ENCODE data around the gene EPHB2. TPM values are rescaled to one million over a fixed set of nuclear protein-coding genes. Genes with fewer than 3 reads are reported as not detected.
"Not testable (repeated sequence)": the region's sequence is repeated elsewhere in the genome, so short reads cannot be mapped to it uniquely, and the experiment has no call there.

The EPHB2 gene
- total RNA-seq, 2 donors from 2014 or later, result not detected

DNA sequence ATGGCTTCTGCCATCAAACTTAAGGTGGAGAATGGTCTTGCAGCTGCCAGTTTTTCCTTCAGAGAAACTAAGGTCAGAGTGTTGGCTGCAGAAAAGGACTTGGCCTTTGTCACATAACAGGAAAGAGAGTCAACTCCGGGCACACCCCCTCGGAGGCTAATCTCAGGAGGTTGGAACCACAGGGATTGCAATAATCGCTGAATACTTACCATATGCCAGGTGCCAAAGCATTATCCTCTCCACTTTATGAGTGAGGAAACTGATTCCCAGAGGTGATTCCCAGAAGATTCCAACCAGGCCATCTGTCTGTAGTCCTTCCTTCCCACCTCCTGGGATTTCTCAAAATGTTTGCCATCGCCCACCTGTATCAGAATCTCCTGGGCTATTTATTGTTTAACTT lies 208.0 kb downstream of the EPHB2 start:
- no peak overlapping the region for H3K27ac Mint-ChIP-seq
- DNase-seq (ENCODE audit: low spot score in 2 of 2), result no peak
- H3K36me3 Mint-ChIP-seq, result no peaks in the 10 kb centered on the region
- no peak for ATAC-seq
- no peaks in the 10 kb centered on the region for H3K9me3 Mint-ChIP-seq

DNA sequence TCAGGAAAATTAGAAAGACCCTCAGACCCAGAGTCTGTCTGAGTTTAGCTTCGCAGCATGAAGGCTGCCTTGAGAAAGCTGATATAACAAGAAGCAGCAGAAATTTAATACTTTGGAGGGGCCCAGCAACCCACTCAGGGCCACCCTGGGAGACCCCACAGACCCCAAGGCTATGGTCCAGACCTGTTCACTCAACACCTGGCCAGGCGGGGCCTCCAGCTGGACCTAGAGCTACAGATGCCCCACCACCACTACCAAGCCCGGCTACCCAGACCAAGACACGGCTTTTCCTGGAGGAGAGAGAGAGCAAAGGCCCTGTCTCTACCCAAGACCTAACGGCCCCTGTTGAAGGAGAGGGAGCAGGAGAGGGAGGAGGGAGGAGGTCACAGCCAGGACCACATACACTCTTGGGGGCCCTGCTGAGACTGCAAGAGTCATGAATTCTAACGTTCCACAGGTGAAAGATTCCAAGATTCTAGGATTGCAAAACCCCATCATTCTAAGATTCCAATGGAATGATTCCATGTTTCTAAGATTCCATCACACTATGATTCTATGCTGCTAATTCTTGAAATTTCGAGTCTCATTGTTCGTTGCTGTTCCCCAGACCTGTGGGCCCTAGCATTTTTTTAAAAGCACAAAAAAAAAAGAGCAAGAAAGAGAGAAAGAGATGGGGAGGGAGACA lies 208.8 kb downstream of the EPHB2 start:
- Mint-ChIP-seq H3K9me3 (no peaks in the 10 kb centered on the region), H3K36me3 (no peaks in the 10 kb centered on the region), H3K27ac (no peak overlapping the region)
- DNase-seq (ENCODE audit: low spot score in 2 of 2) (no peak), ATAC-seq (no peak)

- DNase-seq (ENCODE audit: low spot score in 2 of 2), result no peak
- H3K27ac Mint-ChIP-seq, result no peak overlapping the region
- no peaks in the 10 kb centered on the region for H3K9me3 Mint-ChIP-seq
- no peak for ATAC-seq
- H3K36me3 Mint-ChIP-seq, result no peaks in the 10 kb centered on the region
These were observed 209.5 kb downstream of the EPHB2 start for GRCh38 chr1:22920026-22920733.

- DNase-seq (ENCODE audit: low spot score in 2 of 2) (no peak), ATAC-seq (no peak)
- Mint-ChIP-seq H3K9me3 (no peaks in the 10 kb centered on the region), H3K36me3 (no peaks in the 10 kb centered on the region), H3K27ac (no peak overlapping the region)
These were observed 210.3 kb downstream of the EPHB2 start for GRCh38 chr1:22920734-22921451.

DNA sequence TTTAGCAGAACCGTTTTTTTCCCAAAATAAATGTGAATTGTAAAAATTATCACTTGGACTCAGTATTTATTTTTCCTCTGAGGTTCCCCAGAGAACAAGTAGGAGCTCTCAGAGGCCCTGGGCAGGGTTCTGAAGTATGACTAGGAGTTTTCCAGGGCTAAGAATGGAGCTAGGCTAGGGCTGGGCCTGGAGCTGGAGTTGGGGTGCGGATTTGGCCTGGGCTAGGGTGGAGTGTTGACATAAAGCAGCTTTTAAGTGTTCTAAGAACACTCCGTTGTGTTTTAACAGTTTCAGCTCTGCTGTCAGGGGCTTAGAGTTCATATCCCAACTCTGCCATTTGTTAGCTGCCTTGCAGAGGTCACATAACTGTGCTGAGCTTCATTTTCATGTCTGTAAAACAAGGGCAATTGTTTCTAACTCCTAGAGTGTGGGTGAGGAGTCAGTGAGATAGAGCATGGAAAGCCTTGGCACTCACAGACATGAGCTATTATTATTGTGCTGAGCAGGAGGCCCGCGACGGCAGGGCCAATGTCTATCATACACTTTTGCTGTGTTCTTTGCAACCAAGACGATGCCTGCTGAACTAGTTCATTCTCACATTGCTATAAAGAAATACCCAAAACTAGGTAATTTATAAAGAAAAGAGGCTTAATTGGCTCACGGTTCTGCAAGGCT lies 210.9 kb downstream of the EPHB2 start:
- ATAC-seq (no peak), DNase-seq (ENCODE audit: low spot score in 2 of 2) (no peak)
- Mint-ChIP-seq H3K36me3 (no peaks in the 10 kb centered on the region), H3K9me3 (no peaks in the 10 kb centered on the region), H3K27ac (no peak overlapping the region)

DNA sequence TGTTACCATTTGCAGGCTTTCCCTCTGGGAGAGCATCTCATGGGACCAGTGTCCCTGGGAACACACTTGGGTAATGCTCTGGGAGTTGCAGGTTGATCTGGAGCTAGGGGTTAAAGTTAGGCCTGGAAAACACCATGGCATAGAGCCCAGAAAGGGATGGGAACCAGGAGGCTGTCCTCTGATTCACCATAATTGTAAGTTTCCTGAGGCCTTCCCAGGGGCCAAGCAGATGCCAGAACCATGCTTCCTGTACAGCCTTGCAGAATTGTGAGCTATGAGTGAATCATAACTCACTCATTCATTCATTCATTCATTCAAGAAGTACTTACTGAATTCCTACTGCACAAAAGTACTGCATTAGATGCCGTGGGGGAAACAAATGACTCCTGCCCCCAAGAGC lies 212.0 kb downstream of the EPHB2 start:
- Mint-ChIP-seq H3K36me3 (no peaks in the 10 kb centered on the region), H3K9me3 (no peaks in the 10 kb centered on the region), H3K27ac (no peak overlapping the region)
- DNase-seq (ENCODE audit: low spot score in 2 of 2) (no peak), ATAC-seq (no peak)

GRCh38 chr1:22925111-22925510 lies 214.5 kb downstream of the EPHB2 start:
- ATAC-seq, result no peak
- no peaks in the 10 kb centered on the region for H3K36me3 Mint-ChIP-seq
- H3K9me3 Mint-ChIP-seq, result no peaks in the 10 kb centered on the region
- DNase-seq (ENCODE audit: low spot score in 2 of 2), result no peak
- peak overlapping the region in 1 of 2 donors; percentile 5 for H3K27ac Mint-ChIP-seq

GRCh38 chr1:22930240-22930912 lies 219.7 kb downstream of the EPHB2 start:
- H3K36me3 Mint-ChIP-seq, result no peaks in the 10 kb centered on the region
- H3K27ac Mint-ChIP-seq, result no peak overlapping the region
- no peaks in the 10 kb centered on the region for H3K9me3 Mint-ChIP-seq
- DNase-seq (ENCODE audit: low spot score in 2 of 2), result peak in 1 of 2 donors; percentile 41
- ATAC-seq, result peak in 1 of 2 donors; percentile 46

DNA sequence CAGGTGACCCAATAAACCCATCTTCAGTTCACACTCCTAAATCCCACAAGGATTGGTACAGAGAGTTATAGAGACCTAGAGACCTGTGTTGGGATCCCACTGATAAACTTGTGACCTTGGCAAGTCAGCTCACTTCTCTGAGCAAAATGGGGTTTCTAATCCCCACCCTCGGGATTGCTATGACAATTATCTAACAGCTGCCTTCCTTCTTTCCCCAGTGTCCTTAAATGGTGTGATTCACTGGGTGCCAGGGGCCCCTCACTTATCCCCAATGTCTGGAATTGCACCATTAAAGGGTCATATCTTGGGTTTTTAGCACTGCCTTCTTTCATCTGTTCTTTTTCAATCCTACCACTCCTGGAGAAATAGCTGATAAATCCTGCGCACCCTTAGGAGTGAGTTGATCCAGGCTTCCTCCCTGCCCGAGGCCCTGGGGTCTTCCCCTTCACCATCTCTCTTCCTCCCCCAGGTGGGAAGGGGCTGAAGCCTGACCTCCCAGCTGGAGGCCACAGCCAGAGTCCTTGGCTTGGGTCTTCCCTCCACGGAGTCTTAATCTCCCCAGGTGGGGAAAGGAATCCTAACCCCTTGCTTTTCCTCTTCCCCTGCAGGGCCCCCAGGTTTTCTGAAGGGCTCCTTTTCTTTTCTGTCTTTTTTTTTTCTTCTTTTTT lies 222.3 kb downstream of the EPHB2 start:
- H3K27ac Mint-ChIP-seq, result no peak overlapping the region
- no peaks in the 10 kb centered on the region for H3K36me3 Mint-ChIP-seq
- DNase-seq (ENCODE audit: low spot score in 2 of 2) (no peak), ATAC-seq (no peak)
- no peaks in the 10 kb centered on the region for H3K9me3 Mint-ChIP-seq

GRCh38 chr1:22935433-22935832 lies 224.8 kb downstream of the EPHB2 start:
- Mint-ChIP-seq H3K27ac (no peak overlapping the region), H3K9me3 (peaks cover 3% of the 10 kb centered on the region in 2 donors), H3K36me3 (peaks cover 3 to 8% of the 10 kb centered on the region in 2 donors)
- ATAC-seq, result no peak
- no peak for DNase-seq (ENCODE audit: low spot score in 2 of 2)

DNA sequence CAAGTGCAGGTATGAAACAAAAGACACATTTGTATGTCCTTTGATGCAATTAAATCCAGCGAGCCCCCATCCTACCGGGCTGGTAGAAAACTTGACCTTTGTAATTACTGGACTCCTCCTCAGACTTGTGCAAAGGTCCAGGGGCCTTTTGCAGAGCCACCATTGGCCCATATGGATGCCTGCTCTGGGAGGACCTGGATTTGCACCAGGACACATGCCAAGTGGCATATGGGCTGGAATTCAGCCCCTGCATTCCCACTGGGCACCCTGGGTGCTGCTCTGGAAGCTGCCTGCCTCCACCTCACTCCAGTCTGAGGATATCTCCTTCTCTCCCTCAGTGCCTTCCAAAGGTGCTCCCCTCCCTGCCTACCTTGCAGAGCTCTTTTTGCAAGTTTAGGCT lies 226.0 kb downstream of the EPHB2 start:
- Mint-ChIP-seq H3K27ac (no peak overlapping the region), H3K36me3 (peaks cover 10 to 12% of the 10 kb centered on the region in 2 donors), H3K9me3 (peaks cover 4 to 7% of the 10 kb centered on the region in 2 donors)
- ATAC-seq (no peak), DNase-seq (ENCODE audit: low spot score in 2 of 2) (peak in 1 of 2 donors; percentile 14)

DNA sequence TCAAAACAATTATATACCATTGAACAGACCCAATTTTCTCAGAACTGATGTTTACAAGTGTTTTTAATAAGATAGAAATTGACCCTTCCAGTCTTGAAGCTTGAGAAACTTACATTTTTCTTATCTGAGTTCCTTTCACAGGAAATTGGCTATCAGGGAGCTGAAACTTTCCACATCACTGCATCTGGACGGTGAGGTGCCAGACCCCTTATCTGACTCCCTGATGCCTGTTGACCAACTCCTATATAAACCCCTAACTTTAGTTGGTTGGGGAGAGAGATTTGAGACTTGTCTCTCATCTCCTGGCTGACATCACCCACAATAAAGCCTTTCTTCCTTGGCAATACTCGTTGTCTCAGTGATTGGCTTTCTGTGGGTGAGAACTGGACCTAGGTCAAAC lies 230.6 kb downstream of the EPHB2 start:
- Mint-ChIP-seq H3K9me3 (peaks cover 4 to 7% of the 10 kb centered on the region in 2 donors), H3K36me3 (peaks cover 12 to 16% of the 10 kb centered on the region in 2 donors), H3K27ac (no peak overlapping the region)
- ATAC-seq (no peak), DNase-seq (ENCODE audit: low spot score in 2 of 2) (no peak)

DNA sequence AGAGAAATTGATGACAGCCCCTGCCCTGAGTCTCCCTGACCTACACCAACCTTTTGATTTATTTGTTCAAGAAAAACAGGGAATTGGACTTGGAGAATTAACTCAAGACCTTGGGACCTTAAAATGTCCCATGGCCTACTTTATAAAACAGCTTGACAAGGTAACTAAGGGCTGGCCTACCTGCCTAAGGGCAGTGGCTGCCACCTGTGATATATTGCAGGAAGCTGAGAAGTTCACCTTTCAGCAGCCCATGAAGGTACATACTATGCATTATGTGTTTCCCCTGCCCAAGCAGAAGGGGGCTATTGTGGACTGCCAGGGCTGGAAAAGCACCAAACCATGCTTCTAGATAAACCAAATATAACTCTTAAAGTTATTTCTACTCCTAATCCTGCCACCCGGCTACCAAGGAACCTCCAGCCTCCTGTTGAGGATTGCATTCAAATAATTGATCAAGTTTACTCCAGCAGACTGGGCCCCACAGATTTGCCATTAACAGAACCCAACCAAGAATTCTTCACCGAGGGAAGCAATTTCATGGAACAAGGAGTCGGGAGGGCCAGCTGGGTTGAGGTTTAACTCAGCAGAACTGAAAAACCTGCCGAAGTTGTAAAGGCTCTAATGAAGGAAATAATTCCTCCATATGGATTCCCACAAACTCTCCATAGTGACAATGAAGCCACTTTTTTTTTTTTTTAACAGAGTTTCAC lies 233.9 kb downstream of the EPHB2 start:
- DNase-seq (ENCODE audit: low spot score in 2 of 2) (no peak), ATAC-seq (no peak)
- peaks cover 4 to 7% of the 10 kb centered on the region in 2 donors for H3K9me3 Mint-ChIP-seq
- H3K36me3 Mint-ChIP-seq, result peaks cover 12 to 14% of the 10 kb centered on the region in 2 donors
- no peak overlapping the region for H3K27ac Mint-ChIP-seq

GRCh38 chr1:22945171-22945570 lies 234.5 kb downstream of the EPHB2 start:
- not testable (repeated sequence) for DNase-seq (ENCODE audit: low spot score in 2 of 2); ATAC-seq; H3K27ac Mint-ChIP-seq; H3K9me3 Mint-ChIP-seq
- H3K36me3 Mint-ChIP-seq, result peaks cover 10 to 12% of the 10 kb centered on the region in 2 donors

GRCh38 chr1:22949822-22950331 lies 239.2 kb downstream of the EPHB2 start:
- Mint-ChIP-seq H3K9me3 (no peaks in the 10 kb centered on the region), H3K27ac (no peak overlapping the region), H3K36me3 (no peaks in the 10 kb centered on the region)
- ATAC-seq (no peak), DNase-seq (ENCODE audit: low spot score in 2 of 2) (no peak)

Measured in activated naive CD4-positive, alpha-beta T cell treated with anti-CD3 and anti-CD28 coated beads, Interleukin-2, amount 50 U/mL, for 72 hours (primary cell).